Chondrocyte (in vitro differentiated cells): ENCODE results near the gene SSTR5. TPM values are rescaled to one million over a fixed set of nuclear protein-coding genes. Genes with fewer than 3 reads are reported as not detected.

Experiments used
- DNase-seq: peaks from one replicate; pipeline ENCODE4 v3.0.0; 2021; ENCODE audit warnings: mixed read lengths, low spot score
- H3K27ac Mint-ChIP-seq: one replicate; pipeline ENCODE4 v1.8.0; 2021; ENCODE audit warnings: mild to moderate bottlenecking, moderate library complexity, mixed read lengths; ENCODE audit not compliant: unreplicated experiment
- H3K27me3 Mint-ChIP-seq: 2 replicates; pipeline ENCODE4 v1.8.0; 2021; ENCODE audit warnings: low read depth, mixed read lengths
- H3K36me3 Mint-ChIP-seq: 2 replicates; pipeline ENCODE4 v1.8.0; 2021; ENCODE audit warnings: low read depth, mixed read lengths
- H3K4me1 Mint-ChIP-seq: 2 replicates; pipeline ENCODE4 v1.8.0; 2021; ENCODE audit warnings: low read depth, mild to moderate bottlenecking, mixed read lengths
- H3K4me3 Mint-ChIP-seq: one replicate; pipeline ENCODE4 v1.8.0; 2021; ENCODE audit warnings: mild to moderate bottlenecking, moderate library complexity, mixed read lengths; ENCODE audit not compliant: unreplicated experiment
- H3K9me3 Mint-ChIP-seq: 2 replicates; pipeline ENCODE4 v1.8.0; 2021; ENCODE audit warnings: low read depth, mixed read lengths
- CTCF ChIP-seq: fragments of 200-600 bp; sonication (generic); IDR thresholded peaks from 2 replicates; pipeline ENCODE4 v1.5.0; 2021; ENCODE audit warnings: antibody characterized with exemption, mild to moderate bottlenecking, moderate library complexity
- total RNA-seq: library from RNA; stranded (reverse); gene quantifications from 3 replicates; pipeline ENCODE4 v1.2.1, GENCODE V29; 2021

Gene SSTR5
- total RNA-seq, 1 donor from 2014 or later = not detected

DNA sequence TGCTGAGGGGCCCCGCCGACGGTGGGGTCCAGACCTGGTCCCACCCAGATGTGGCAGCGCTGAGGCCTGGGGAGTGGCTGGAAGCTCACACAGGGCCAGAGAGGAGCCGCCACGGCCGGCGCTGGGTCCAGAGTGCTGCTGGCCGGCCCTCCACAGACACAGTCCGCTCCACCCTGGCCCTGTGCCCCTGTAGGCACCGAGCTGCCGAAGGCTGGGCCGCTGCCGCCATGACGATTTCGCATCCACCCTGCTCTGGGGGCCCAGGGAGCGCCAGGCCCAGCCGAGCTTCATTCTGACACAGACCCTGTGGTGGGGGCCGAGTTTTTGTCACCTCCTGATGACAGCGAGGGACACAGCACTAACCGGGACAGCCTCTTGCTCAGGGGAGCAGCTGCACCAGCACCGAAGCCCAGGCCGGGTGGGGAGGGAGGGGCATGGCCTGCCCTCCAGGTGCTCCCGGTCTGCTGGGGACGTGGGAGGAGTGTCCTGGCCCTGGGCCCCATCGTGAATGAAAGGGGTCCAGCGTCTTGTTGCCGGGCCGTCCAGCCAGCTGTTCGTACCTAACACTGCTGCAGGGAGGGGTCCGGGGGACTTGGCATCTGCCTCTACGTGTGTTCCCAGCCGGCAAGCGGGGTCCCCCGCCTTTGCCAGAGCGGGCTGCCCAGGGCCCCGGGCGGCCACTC is 27.1 kb upstream of the SSTR5 start:
- Mint-ChIP-seq H3K27ac (no peak overlapping the region), H3K4me1 (no peaks in the 10 kb centered on the region), H3K36me3 (peaks cover 2% of the 10 kb centered on the region), H3K9me3 (peaks cover 10% of the 10 kb centered on the region), H3K27me3 (no peaks in the 10 kb centered on the region), H3K4me3 (no peak overlapping the region)
- no peak for DNase-seq
- TF ChIP-seq CTCF = no peak

- no peaks in the 10 kb centered on the region for H3K27me3 Mint-ChIP-seq
- TF ChIP-seq CTCF = no peak
These were observed 26.3 kb upstream of the SSTR5 start for GRCh38 chr16:1045993-1046911.

GRCh38 chr16:1047123-1047522 is 25.4 kb upstream of the SSTR5 start:
- TF ChIP-seq CTCF = no peak
- Mint-ChIP-seq H3K36me3 (peaks cover 2% of the 10 kb centered on the region), H3K9me3 (peaks cover 4% of the 10 kb centered on the region), H3K4me3 (no peak overlapping the region), H3K27me3 (no peaks in the 10 kb centered on the region), H3K27ac (no peak overlapping the region), H3K4me1 (no peaks in the 10 kb centered on the region)
- no peak for DNase-seq

More at GRCh38 chr16:1045993-1046911, 26.3 kb upstream of the SSTR5 start:
- Mint-ChIP-seq H3K4me1 (no peaks in the 10 kb centered on the region), H3K9me3 (peaks cover 10% of the 10 kb centered on the region), H3K27ac (no peak overlapping the region), H3K36me3 (peaks cover 2% of the 10 kb centered on the region), H3K4me3 (no peak overlapping the region)
- no peak for DNase-seq

DNA sequence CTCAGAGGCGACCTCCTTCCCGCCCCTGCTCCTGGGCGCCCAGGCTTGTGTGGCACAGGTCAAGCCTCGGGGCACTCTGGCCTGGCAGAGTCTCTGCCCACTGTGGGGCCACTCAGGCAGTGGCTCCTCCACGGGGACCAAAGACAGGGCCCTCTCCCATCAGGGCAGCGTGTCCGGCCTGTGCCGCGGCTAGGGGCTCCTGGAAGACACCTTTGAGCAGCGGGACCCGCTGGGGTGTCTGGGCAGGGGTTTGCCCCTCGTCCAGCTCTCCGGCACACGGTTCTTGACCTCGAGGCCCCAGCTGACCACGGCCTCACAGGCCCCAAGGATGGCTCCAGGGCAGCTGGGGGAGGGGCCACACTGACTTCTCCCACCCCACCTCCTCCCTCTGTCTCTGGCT is 24.7 kb upstream of the SSTR5 start:
- no peak for DNase-seq
- H3K4me1 Mint-ChIP-seq = no peaks in the 10 kb centered on the region
- no peak overlapping the region for H3K27ac Mint-ChIP-seq
- no peaks in the 10 kb centered on the region for H3K9me3 Mint-ChIP-seq
- H3K36me3 Mint-ChIP-seq = no peaks in the 10 kb centered on the region
- no peak overlapping the region for H3K4me3 Mint-ChIP-seq
- TF ChIP-seq CTCF = no peak
- no peaks in the 10 kb centered on the region for H3K27me3 Mint-ChIP-seq

DNA sequence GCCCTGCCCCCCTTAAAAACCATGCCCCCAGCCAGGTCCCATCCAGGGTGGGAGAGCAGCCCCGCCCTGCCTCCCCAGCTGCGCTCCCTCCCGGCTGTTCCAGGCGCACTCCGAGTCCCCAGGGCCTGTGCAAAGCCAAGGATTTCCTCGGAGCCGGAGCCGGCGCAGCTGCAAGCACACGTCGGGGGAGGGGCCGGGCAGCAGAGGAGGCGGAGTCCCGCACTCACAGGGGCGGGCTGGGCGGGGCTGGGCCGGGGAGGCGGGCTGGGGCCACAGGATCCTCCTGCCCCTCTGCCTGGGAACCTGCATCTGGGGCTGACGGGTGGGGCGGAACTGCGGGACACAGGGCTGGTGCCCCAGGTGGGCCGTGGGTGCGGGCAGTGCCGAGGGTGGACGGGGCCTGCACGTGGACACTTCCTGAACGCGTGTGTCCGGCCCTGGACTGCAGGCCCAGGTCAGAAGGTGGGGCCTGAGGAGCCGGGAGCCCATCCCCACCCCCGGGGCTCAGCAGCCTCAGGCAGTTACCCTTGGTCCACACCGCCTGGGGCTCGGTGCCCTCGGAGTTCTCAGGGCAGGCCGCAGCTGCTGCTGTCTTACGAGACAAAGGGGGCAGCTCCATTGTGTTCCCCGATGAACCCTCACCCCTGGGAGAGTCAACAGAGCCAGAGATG is 24.0 kb upstream of the SSTR5 start:
- no peak for DNase-seq
- no peaks in the 10 kb centered on the region for H3K9me3 Mint-ChIP-seq
- H3K36me3 Mint-ChIP-seq = no peaks in the 10 kb centered on the region
- H3K4me3 Mint-ChIP-seq = no peak overlapping the region
- H3K27ac Mint-ChIP-seq = no peak overlapping the region
- no peak for TF ChIP-seq CTCF
- H3K27me3 Mint-ChIP-seq = no peaks in the 10 kb centered on the region
- H3K4me1 Mint-ChIP-seq = no peaks in the 10 kb centered on the region
